Suprapubic skin (tissue), 4 donors: ENCODE data around the gene C8G. TPM values are rescaled to one million over a fixed set of nuclear protein-coding genes. Genes with fewer than 3 reads are reported as not detected.

Experiments used
- DNase-seq, 2 donors: peaks; one replicate each; pipeline ENCODE4 v3.0.0-alpha.2; 2019; ENCODE audit warnings: low spot score in 2 of 2
- H3K27ac ChIP-seq: fragments of 200-600 bp; sonication (generic); one replicate; pipeline ENCODE4 v1.5.1; 2019
- H3K27me3 ChIP-seq: fragments of 200-600 bp; sonication (generic); one replicate; pipeline ENCODE4 v1.5.1; 2019
- H3K36me3 ChIP-seq: fragments of 200-600 bp; sonication (generic); one replicate; pipeline ENCODE4 v1.5.1; 2019
- H3K4me1 ChIP-seq: fragments of 200-600 bp; sonication (generic); one replicate; pipeline ENCODE4 v1.5.1; 2019
- H3K4me3 ChIP-seq: fragments of 200-600 bp; sonication (generic); one replicate; pipeline ENCODE4 v1.5.1; 2019; ENCODE audit warnings: mild to moderate bottlenecking
- H3K9me3 ChIP-seq: fragments of 200-600 bp; sonication (generic); one replicate; pipeline ENCODE4 v1.5.1; 2019
- EP300 ChIP-seq: sonication (generic); formaldehyde crosslinking; IDR thresholded peaks from one replicate; pipeline ENCODE4 v1.6.1; 2017; ENCODE audit warnings: antibody characterized with exemption
- POLR2A ChIP-seq, 2 donors: fragments of 450-650 bp; IDR thresholded peaks; one replicate each; pipeline ENCODE4 v1.6.1; 2017; ENCODE audit warnings: antibody characterized with exemption in 2 of 2, mild to moderate bottlenecking in 2 of 2, moderate library complexity in 2 of 2
- POLR2AphosphoS5 ChIP-seq, 3 donors: sonication (generic); formaldehyde crosslinking; IDR thresholded peaks; one replicate each; pipeline ENCODE4 v1.6.1; 2017; ENCODE audit warnings: antibody characterized with exemption in 3 of 3
- WGBS: methylation state at CpG from one replicate; pipeline ENCODE4 v1.1.5; 2018; 5-methylcytosine and 5-hydroxymethylcytosine counted together
- total RNA-seq, 4 donors: library from RNA; depleted of rRNA; stranded (reverse); fragments of >200 nt; gene quantifications; one replicate each; pipeline ENCODE4 v1.1.0, GENCODE V29; 2016
- TF ChIP-seq, protein P1 (sequence below), 2 donors: fragments of 200-600 bp in 1 of 2; fragments of 450-650 bp in 1 of 2; sonication (generic) in 1 of 2; IDR thresholded peaks; one replicate each; pipeline ENCODE4 v1.5.1; 2016 to 2019; ENCODE audit warnings: antibody characterized with exemption in 2 of 2, mild to moderate bottlenecking in 1 of 2, moderate library complexity in 1 of 2

C8G gene
- total RNA-seq, 4 donors from 2014 or later: 2.7 TPM; not detected in 3

- H3K4me3 ChIP-seq: no peak overlapping the region
Measured at GRCh38 chr9:136974817-136975535, 29.9 kb downstream of the C8G start.

GRCh38 chr9:136975644-136976043 is 30.6 kb downstream of the C8G start:
- peaks cover 39% of the 10 kb centered on the region for H3K4me1 ChIP-seq
- TF ChIP-seq, protein P1, sequence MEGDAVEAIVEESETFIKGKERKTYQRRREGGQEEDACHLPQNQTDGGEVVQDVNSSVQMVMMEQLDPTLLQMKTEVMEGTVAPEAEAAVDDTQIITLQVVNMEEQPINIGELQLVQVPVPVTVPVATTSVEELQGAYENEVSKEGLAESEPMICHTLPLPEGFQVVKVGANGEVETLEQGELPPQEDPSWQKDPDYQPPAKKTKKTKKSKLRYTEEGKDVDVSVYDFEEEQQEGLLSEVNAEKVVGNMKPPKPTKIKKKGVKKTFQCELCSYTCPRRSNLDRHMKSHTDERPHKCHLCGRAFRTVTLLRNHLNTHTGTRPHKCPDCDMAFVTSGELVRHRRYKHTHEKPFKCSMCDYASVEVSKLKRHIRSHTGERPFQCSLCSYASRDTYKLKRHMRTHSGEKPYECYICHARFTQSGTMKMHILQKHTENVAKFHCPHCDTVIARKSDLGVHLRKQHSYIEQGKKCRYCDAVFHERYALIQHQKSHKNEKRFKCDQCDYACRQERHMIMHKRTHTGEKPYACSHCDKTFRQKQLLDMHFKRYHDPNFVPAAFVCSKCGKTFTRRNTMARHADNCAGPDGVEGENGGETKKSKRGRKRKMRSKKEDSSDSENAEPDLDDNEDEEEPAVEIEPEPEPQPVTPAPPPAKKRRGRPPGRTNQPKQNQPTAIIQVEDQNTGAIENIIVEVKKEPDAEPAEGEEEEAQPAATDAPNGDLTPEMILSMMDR (IDR thresholded peaks at IDR 0.05): no peak
- TF ChIP-seq EP300 (no peak), POLR2A (IDR thresholded peaks at IDR 0.05) (no peak), POLR2AphosphoS5 (IDR thresholded peaks at IDR 0.05) (no peak)
- H3K9me3 ChIP-seq: no peaks in the 10 kb centered on the region
- 80% methylated on average over 2 of the region's 14 CpGs for WGBS
- no peak overlapping the region for H3K27ac ChIP-seq
- no peak overlapping the region for H3K4me3 ChIP-seq
- H3K36me3 ChIP-seq: no peaks in the 10 kb centered on the region
- no peaks in the 10 kb centered on the region for H3K27me3 ChIP-seq
- DNase-seq: no peak

More at GRCh38 chr9:136974817-136975535, 29.9 kb downstream of the C8G start:
- TF ChIP-seq POLR2A (IDR thresholded peaks at IDR 0.05): no peak
- TF ChIP-seq EP300: no peak
- no peak for TF ChIP-seq POLR2AphosphoS5 (IDR thresholded peaks at IDR 0.05)
- TF ChIP-seq, protein P1 (IDR thresholded peaks at IDR 0.05): no peak
- H3K27ac ChIP-seq: no peak overlapping the region
- H3K36me3 ChIP-seq: no peaks in the 10 kb centered on the region
- H3K9me3 ChIP-seq: no peaks in the 10 kb centered on the region
- H3K27me3 ChIP-seq: no peaks in the 10 kb centered on the region
- H3K4me1 ChIP-seq: peaks cover 39% of the 10 kb centered on the region
- DNase-seq: no peak
- WGBS: 46% methylated on average over 6 of the region's 15 CpGs

- Histone ChIP-seq H3K36me3 (no peaks in the 10 kb centered on the region), H3K9me3 (no peaks in the 10 kb centered on the region), H3K27ac (no peak within 1 kb of the TSS), H3K4me1 (peaks cover 39% of the 10 kb centered on the region), H3K4me3 (peak within 1 kb of the TSS; percentile 56), H3K27me3 (peaks cover under 1% of the 10 kb centered on the region)
- no peak for DNase-seq
- TF ChIP-seq, protein P1 (IDR thresholded peaks at IDR 0.05): no peak
- TF ChIP-seq EP300 (no peak), POLR2AphosphoS5 (IDR thresholded peaks at IDR 0.05) (no peak), POLR2A (IDR thresholded peaks at IDR 0.05) (no peak)
- 100% methylated on average over 4 of the region's 10 CpGs for WGBS
Measured at GRCh38 chr9:136977223-136977622, 32.2 kb downstream of the C8G start, which contains the start of gene PTGDS. PTGDS (plus strand) TSS chr9:136977504; CDS start chr9:136977579, 75 bp downstream.

- peak overlapping the region; percentile 56 for H3K4me3 ChIP-seq
- 61% methylated on average over 4 of the region's 33 CpGs for WGBS
- no peak for TF ChIP-seq POLR2AphosphoS5 (IDR thresholded peaks at IDR 0.05)
- TF ChIP-seq, protein P1 (IDR thresholded peaks at IDR 0.05): no peak
- TF ChIP-seq POLR2A (IDR thresholded peaks at IDR 0.05): no peak
- TF ChIP-seq EP300: no peak
- peaks cover 39% of the 10 kb centered on the region for H3K4me1 ChIP-seq
- DNase-seq: no peak
- H3K27ac ChIP-seq: no peak overlapping the region
- no peaks in the 10 kb centered on the region for H3K9me3 ChIP-seq
- no peaks in the 10 kb centered on the region for H3K36me3 ChIP-seq
- peaks cover 4% of the 10 kb centered on the region for H3K27me3 ChIP-seq
Measured at GRCh38 chr9:136977649-136978072, 32.6 kb downstream of the C8G start.

GRCh38 chr9:136978073-136978864 is 33.2 kb downstream of the C8G start:
- no peak overlapping the region for H3K27ac ChIP-seq
- H3K9me3 ChIP-seq: no peaks in the 10 kb centered on the region
- peak overlapping the region; percentile 56 for H3K4me3 ChIP-seq
- H3K4me1 ChIP-seq: peaks cover 39% of the 10 kb centered on the region
- DNase-seq: peak in 1 of 2 donors; percentile 85
- no peak for TF ChIP-seq POLR2A (IDR thresholded peaks at IDR 0.05)
- TF ChIP-seq POLR2AphosphoS5 (IDR thresholded peaks at IDR 0.05): no peak
- TF ChIP-seq, protein P1 (IDR thresholded peaks at IDR 0.05): no peak
- TF ChIP-seq EP300: no peak
- peaks cover 9% of the 10 kb centered on the region for H3K27me3 ChIP-seq
- H3K36me3 ChIP-seq: no peaks in the 10 kb centered on the region
- WGBS: no CpG with 5 or more reads among the region's 78 CpGs
